ENCODE results near the gene PAEP.

PAEP gene

DNA sequence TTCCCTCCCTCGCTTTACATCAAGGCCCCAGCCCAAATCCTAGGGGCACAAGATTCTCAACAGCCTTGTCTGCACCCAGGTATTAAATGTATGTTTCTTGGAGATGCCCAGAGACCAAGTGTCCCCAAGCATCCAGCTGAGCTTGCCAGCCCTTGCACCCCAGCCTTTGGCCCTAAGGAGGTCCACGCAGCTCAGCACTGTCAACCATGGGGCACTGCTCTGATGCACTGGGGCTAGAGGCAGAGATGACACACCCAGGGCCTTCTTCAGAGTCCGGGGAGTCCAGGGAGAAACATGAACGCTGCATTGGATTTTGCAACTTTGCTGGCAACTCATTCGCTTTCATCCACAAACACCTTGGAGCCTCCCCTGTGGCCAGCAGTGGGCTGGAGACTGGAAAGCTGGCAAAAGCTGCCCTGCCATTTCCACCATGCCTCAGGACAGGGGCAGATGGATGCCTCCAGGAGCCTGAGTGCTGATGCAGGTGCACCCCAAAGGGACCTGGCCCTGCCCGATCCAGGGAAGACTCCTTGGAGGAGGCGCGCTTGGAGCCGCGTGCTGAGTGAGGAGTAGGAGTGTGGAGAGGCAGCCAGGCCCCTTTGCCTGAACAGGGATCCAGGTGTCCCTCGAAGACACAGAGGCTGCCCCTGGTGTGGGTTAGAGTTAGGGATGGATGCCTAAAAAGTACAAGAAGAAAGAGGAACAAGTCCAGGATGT is 19.3 kb downstream of the PAEP start:
- no peak for DNase-seq

DNA sequence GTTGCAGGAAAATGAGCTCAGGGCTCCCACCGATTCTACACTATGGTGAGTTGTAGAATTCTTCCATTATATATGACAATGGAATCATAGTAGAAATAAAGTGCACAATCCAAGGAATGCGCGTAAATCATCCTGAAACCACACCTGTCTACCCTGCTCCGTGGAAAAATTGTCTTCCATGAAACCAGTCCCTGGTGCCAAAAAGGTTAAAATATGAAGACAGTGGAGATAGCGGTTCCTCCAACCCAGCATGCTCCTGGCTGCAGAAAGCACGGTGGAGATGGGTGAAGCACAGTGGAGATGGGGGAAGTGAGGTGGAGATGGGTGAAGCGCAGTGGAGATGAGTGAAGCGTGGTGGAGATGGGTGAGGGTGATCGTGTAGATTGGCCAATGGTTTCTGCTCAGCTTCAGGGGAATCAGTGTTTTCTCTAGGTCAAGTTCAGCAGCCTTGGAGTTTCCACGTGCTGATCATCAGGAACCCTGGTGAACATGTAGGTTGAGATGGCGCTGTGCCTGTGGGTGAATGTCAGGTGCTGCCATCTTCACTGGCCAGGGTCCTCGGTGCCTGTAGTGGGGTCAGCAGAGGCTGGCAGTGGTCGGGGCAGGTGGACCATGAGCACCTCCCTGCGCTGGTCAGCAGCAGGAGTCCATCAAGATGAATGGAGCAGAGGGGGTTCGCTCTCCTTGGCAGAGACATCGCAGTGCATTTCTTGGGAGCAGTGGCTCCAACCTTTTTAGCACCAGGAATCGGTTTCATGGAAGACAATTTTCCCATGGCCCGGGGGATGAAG is 20.3 kb downstream of the PAEP start:
- no peak for DNase-seq

DNA sequence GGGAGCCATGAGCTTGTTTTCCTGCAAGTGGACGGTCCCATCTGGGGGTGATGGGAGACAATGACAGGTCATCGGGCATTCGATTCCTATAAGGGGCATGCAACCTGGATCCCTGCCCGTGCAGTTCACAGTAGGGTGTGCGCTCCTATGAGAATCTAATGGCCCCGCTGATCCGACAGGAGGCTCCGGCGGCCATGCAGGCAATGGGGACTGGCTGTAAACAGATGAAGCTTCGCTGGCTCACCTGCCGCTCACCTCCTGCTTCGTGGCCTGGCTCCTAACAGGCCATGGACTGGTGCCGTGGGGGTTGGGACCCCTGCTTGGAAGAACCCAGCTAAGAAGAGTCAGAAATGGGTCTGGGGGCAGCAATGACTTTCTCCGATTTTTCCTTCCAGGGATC is 21.0 kb downstream of the PAEP start:
- no peak for DNase-seq

DNA sequence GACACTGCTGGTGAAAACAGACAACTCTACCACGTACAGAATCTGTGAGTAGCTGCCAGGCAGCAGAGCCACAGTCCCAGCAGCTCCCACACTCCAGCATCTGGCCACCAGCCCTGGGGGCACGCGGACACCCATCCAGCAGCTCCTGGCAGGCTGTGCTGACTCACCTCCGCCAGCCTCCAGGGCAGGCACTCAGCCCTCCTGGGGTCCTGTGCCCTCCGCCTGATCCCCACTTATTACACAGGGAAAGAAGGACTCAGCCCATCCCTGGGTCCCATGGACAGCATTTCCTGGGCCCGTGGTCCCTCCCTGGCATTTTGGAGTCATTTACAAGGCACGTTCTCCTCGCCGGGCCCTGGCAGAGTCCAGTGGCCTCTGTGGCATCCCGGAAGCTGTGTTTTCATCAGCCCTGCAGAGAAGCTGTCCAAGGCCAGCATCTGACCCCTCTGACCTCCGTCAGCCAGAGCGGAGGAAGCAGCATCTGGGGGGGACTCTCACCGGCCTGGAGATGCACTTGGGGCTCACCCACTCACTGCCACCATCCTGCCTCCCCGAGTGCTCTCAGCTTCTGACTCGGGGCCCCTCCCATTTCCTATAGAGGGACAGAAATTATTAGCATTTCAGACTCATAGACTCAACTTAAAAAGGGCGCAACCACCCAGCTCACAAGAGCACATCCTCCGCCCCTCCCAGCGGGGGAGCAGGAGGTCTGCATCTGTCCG is 21.6 kb downstream of the PAEP start:
- DNase-seq: no peak

DNA sequence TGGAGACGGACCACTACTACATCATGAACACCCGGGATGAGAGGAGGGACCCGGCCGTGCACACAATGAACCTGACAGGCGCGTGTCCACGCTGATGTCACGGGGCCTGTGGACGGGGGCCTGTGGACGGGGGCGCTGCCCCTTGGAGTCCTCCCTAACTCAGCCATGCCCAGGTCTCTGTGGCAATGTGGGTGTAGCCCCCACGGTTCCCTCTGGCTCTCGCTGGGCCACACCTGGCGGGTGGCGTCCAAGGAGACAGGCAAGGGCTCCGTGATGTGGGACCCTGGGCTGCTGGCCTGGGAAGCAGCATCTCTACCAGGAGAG is 22.1 kb downstream of the PAEP start:
- DNase-seq: no peak

DNA sequence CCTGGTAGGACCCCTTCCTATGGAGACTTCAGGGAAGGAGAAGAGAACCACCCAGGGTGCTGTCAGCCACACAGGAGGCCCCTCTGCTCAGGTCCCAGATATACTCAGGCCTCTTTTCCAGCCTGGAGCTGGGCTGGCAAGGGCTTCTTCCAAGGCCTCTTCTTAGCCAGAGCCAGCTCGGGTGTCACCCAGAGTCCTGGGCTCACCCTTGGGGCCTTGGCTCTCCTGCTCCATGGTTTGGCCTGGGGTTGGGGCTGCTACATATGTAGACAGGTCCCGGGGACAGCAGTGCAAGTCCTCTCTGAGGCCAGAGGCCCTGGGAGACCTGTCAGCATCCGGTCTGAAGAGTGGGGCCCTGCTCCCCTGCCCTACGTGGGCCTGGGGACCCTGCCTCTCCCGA is 22.8 kb downstream of the PAEP start:
- no peak for DNase-seq

DNA sequence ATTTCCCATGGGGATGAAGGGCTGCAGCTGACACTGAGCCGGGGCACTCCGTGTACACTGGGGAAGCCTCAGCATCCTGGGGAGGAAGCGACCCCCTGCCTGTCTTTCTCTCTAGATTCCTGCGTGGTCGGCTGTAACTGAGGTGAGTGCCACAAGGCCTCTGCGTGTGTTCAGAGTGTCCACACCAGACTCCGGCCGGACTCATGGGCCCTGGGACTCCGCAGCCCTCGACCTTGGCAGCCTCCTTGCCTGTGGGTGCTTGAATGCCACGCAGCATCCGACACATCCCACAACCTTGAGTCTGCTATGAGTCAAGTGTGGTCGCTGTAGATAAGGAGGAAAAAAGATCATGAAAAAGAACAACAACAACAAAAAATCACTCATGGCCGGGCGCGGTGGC is 23.4 kb downstream of the PAEP start:
- no peak for DNase-seq

DNA sequence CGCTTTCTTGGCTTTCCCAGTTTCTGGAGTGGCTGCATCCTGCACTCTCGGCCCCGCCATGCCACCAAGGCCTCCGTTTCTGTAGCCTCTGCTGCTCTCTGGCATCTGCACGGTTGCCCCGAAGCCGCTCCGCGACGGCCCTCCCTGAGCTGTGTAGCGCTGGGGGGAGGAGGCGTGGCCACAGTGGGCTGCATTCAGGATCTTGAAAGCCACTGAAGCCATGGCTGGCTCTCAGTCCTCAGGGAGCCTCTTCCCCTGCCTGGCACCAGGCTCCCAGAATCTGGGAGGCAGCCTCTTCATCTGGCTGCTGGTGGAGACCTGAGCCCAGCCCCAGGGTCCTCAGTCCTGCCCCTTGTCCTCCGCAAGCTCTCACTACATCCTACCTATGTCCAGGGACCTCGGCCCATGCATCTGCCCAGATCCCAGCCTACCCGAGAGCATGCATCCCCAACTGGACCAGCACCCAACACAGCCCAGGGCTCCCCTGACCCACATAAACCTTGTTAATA is 25.1 kb downstream of the PAEP start:
- DNase-seq: no peak

DNA sequence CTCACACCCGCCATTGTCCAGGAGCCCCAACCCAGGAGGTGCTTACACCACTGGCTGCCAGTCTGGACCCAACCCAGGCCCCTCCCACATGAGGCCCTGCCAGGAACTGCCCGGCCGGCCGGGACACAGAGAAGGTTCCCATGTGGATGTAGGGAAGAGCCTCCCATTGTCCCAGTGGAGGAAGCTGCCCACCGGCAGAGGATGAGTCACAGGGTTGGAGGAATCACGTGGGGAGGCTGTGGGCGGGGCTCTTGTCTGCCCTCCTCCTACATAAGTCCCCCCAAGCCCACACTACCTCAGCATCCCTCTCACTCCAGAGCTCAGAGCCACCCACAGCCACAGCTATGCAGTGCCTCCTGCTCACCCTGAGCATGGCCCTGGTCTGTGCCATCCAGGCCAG is 26.1 kb downstream of the PAEP start:
- DNase-seq: no peak

DNA sequence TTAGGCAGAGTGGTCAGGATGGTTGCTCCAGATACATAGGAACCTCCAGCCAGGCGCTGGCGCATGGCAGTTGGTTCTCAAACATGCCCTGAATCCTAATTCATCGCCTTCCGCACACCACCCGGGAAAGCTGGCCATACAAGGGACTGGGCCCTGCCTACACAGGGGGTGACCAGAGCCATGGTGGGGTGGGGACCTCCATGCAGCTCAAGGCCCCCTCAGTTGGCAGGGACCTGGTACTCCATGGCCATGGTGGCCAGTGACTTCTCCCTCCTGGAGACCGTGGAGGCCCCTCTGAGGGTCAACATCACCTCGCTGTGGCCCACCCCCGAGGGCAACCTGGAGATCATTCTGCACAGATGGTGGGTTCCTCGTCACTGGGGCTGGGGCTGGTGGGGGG is 26.8 kb downstream of the PAEP start:
- no peak for DNase-seq

DNA sequence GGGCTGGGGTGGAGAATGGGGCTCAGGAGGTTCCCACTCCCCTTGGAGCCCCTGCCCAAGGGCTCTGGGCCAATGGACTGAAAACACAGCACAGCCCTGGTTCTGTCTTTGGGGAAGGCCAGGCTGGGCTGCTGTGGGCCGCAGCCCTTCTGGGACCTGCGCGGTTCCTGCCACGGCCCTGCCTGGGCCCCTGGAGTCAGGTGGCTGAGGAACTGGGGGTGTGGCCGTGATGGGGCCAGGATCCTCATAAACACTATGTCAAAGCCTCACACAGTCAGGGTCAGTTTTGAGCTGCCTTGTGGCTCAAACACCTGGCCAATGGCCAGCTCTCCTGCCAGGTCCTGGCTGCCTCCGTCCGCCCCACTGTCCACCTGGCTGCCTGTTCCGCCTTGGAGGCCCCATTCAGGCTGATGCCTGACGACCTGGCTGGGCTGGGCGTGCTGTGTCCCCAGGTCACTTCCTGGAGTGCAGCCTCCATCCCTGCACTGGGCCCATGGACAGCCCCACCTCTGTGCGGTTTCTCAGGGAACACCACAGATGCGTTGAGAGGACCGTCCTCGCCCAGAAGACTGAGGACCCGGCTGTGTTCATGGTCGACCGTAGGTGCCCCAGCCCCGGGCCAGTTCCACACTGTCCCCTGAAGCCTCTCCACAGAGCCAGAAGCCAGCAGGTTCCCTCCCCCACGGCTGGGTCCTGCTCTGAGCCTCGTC is 27.5 kb downstream of the PAEP start:
- no peak for DNase-seq

DNA sequence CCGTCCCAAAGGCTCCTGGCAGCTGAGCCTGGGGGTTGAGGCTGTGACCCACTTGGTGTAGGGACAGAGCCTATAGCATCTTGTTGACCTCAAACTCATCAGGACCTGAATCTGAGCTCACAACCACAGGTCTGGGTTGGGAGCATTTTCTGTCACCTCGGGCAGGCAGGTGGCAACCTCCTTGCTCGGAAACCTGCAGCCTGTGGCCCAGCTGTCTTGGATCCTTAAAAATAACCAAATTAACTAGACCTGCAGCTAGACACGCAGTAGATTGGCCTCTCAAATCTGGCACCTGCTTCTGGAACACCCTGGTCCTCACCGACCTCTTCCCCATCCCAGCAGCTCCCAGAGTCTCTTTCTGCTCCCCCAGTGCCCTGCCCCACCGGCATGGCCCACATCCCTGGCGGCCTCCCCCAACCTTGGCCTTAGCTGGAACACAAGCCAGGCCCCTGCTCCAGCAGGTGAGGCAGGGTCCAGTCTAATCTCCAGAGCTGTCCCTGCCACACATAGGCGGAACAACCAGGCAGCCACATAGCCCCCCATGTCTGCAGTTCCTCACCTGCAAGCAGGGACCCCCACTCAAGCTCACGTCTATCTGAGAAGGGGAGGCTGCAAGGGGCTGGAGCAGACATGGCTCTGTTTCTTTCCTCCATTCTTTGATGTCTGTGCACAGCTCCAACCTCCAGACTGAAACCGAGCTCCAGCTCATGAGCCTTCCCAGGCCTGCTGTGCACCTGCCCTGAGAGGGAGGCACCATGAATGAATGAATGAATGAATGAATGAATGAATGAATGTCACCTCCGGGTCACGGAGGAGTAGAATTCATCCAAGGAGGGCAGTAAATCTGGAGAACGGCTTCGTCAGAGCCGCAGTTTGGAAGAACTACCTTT is 28.3 kb downstream of the PAEP start:
- no peak for DNase-seq

DNA sequence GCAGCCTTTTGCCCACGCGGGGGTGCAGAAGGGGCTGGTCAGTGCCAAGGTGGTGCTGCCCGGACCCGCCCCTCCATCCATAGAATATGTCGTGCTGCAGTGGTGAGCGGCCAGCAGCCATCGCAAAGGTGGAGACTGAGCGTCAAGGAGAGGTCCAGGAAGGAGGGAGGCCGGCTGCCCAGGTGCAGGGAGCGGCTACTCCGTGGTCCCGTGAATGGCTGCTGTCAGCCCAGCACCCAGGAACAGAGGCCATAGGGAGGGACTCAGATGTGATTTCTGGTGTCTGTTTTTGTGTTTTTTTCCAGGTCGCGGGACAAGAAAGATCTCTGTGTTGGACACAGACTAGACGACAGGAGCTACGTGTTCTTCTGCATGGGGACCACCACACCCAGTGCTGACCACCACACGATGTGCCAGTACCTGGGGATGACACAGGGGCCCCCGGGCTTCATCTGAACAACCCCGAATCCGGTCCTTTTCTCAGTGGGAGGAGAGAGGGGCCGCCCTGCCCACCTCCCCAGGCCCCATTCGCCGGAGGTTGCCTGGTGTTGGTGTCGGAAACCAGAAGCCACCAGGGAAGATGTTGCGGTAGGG is 29.0 kb downstream of the PAEP start:
- no peak for DNase-seq

DNA sequence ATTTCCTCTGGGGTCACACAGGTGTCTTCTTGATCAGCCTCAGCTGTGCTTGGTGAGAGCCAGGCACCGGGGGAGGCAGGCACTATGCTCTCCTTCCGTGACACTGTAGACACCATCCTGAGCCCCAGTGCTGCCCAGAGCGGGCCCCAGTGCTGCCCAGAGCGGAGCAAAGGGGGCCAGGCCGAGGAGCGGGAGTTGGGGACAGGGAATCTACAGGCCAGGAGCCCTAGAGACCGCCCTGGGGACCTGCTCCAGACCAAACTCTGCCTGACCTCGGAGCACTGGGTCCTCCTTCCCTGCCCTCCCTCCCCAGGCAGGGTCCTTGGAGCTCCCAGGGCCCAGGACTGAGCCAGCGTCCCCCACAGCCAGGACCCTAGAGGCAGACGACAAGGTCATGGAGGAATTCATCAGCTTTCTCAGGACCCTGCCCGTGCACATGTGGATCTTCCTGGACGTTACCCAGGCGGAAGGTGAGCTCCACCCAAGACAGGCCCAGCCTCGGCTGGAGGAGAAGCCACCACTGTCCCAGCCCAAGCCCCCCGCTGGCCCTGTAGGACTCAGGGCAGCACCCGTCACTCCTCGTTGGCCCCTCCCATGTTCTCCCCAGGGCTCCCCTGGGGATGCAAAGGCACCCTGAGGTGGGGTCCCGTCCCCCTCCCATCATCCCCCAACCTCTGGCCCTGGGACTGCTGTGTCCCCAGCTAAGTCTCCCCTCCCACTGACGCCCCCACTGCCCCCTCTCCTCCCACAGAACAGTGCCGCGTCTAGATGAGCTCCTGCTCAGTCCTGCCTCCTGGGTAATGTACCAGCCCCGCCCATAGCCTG is 30.2 kb downstream of the PAEP start:
- no peak for DNase-seq

DNA sequence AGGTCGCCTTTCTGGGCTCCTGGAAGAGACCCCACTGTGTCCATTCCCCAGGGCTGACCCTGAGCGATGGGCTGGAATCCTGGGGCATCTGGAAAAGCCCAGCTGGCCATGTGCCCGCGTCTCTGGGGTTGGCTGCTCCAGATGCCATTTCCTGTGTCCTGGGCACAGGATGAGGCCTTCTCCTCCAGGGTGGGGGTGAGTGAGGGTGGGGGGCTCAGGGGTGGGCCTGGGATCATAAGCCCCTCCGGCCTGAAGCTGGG is 30.7 kb downstream of the PAEP start:
- DNase-seq: no peak

DNA sequence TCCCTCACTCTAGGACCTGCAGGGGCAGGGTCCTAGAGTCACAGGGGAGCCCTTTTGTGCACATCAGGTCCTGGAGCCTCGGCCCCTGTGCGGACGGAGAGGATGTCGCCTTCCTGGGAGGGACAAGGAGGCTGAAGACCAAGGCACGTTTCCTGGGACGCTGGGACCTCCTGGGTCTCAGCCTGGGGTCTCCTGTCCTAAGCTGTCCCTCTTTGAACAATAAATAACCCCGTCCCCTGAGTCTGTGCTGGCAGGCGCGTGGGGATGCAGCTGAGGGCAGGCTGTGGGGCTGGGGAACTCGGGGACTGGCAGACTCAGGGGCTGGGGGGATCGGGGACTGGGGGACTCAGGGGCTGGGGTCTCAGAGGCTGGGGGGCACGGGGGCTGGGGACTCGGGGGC is 31.1 kb downstream of the PAEP start:
- DNase-seq: no peak

DNA sequence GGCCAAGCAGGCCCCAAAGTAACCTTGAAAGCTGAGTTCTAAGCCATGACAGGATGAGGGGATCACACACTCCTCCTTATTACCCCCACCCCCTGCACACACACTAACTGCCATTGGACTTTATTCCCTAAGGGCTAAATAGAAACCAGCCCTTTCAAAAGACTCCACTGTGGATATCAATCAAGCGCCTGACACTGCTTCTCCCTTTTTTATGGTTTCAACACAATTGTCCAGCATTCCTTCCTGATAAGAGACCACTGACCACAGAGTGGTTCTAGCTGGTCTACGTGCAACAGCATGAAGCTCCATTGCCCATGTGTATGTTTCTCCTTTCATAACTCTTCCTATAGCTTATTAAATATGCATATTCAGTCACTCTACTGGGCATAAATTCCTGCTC is 34.7 kb downstream of the PAEP start:
- no peak for DNase-seq

DNA sequence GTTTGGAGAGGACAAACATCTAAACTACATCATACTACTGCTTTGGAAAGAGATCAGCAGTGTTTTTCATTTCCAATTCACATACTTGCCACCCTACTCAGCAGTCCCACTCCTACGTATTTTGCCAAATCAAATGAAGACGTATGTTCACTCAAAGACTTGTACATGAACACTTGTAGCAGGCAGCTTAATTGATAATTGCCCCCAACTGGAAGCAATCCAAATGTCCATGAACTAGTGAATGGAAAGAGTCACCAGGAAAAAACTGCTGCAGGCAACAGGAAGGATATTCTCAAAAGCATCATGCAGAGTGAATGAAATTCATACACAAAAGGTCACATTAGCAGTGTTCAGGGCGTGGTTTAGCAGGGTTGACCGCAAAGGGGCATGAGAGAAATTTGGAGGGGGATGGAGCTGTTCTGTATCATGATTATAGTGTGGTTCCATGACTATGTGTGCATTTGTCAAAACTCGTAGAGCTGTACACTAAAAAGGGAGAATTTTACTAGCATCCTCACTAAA is 38.8 kb downstream of the PAEP start:
- no peak for DNase-seq

DNA sequence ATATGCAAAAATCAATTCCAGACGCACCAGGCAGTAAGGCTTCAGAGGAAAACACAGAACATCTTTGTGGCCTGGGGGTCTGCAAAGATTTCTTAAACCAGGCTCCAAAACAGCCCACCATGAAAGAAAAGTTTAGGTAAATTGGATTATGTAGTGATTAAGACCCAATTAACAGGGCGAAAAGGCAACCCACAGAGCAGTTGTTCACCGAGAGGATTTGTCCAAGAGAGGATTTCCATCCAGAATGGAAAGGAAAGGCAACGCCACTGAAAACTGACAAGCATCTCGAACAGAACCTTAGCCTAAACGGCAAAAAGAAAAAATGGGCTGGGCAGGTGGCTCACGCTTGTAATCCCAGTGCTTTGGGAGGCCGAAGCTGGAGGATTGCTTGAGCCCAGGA is 40.4 kb downstream of the PAEP start:
- no peak for DNase-seq

DNA sequence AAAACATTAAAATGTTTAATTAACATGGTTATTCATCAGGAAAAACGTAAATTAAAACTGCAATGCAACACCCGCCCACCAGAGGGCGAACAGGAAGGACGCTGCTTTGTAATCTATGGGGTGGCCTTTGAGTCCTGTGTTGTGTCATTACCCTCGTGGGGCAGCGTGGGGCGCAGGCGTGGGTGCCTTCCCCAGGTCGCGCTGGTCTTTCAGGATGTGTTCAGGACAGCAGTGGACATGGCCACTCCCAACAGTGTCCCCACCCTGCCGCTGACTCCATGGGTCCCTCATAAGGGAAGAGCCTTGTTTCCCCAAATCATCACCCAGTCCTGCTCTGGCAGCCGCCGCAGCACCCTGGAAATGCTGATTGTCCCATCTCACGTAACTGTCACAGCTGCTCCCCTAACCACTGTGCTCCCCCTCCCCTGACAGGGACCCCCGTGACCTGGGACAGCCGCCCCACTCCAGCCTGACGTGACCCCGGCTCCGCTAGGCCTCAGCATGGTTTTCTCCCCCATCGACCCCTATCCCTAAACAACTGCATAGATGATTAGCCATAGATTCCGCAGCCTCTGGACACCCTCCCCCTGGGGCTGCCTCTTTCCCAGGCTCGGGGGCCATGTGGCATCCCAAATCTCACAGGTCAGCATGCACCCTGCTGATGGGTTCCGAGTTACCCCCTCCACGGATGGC is 41.4 kb downstream of the PAEP start:
- no peak for DNase-seq

Data from NCI-H2081 treated with DMSO at 0.1 percent for 48 hours (cell line).